Measurements from ENCODE around the gene SPOCK2.
"Not testable (repeated sequence)": the region's sequence is repeated elsewhere in the genome, so short reads cannot be mapped to it uniquely, and the experiment has no call there.

Gene SPOCK2, protein sequence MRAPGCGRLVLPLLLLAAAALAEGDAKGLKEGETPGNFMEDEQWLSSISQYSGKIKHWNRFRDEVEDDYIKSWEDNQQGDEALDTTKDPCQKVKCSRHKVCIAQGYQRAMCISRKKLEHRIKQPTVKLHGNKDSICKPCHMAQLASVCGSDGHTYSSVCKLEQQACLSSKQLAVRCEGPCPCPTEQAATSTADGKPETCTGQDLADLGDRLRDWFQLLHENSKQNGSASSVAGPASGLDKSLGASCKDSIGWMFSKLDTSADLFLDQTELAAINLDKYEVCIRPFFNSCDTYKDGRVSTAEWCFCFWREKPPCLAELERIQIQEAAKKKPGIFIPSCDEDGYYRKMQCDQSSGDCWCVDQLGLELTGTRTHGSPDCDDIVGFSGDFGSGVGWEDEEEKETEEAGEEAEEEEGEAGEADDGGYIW

DNA sequence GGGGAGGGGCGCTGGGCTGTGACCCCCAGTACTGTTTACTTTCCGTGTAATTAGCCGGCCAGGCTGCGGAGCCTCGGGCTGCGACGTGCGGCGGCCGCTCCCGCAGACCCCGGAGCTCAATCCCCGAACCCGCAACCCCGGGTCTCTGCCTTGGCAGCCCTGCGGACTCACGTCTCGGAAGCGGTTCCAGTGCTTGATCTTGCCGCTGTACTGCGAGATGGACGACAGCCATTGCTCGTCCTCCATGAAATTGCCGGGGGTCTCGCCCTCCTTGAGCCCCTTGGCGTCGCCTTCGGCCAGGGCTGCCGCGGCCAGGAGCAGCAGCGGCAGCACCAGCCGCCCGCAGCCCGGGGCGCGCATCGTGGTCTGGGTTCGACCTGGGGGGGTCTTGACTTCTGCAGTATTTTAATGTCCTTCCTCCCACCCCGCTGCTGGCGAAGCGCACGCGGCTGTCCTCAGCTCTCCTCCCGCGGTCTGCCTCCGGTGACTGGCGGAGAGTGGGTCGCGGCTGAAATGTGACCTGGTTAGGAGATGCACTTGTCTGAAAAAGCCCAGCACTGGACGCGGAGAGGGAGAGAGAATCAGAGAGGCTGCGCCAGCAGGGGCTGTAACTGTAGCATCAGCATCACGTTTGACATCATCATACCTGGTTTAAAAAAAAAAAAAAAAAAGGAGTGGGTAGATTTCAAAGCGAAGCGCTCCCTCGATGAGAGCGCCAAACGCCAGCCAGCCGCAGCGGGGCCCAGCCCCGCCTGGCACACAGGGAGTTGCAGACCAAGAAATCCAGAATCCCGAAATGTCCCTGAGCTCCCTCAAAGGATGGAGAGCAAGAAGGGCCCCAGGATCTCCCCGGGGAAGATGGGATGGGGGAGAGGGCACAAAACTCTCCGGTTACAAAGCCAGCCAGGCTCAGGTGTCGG lies at the start of gene SPOCK2:
TSS of gene SPOCK2 (minus strand) at position 583 of the 920 bp plus-strand sequence. CDS start at position 360, 223 bp downstream.
- DNase-seq, result no peak

DNA sequence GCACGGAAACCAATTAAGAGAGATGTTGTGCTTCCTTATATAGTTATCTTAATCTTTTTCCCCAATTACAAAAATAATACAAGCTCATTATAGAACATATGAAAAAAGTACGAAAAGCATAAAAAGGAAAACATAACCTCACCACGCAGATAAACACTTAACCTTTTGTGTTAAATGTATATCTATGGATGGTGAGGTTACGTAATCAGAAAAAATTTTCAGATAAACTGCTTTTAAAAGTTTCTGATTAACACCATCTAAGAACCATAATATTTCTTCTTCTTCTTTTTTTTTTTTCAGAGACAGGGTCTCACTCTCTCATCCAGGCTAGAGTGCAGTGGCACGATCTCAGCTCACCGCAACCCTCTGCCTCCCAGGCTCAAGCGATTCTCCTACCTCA lies 49.2 kb upstream of the SPOCK2 start:
- DNase-seq, result no peak

DNA sequence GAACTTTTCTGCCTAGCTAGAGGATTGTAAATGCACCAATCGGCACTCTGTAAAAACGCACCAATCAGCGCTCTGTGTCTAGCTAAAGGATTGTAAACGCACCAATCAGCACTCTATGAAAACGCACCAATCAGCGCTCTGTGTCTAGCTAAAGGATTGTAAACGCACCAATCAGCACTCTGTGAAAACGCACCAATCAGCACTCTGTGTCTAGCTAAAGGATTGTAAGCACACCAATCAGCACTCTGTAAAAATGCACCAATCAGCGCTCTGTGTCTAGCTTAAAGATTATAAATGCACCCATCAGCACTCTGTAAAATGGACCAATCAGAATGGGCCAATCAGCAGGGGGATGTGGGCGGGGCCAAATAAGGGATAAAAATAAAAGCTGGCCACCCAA lies 47.9 kb upstream of the SPOCK2 start:
- DNase-seq, result not testable (repeated sequence)

DNA sequence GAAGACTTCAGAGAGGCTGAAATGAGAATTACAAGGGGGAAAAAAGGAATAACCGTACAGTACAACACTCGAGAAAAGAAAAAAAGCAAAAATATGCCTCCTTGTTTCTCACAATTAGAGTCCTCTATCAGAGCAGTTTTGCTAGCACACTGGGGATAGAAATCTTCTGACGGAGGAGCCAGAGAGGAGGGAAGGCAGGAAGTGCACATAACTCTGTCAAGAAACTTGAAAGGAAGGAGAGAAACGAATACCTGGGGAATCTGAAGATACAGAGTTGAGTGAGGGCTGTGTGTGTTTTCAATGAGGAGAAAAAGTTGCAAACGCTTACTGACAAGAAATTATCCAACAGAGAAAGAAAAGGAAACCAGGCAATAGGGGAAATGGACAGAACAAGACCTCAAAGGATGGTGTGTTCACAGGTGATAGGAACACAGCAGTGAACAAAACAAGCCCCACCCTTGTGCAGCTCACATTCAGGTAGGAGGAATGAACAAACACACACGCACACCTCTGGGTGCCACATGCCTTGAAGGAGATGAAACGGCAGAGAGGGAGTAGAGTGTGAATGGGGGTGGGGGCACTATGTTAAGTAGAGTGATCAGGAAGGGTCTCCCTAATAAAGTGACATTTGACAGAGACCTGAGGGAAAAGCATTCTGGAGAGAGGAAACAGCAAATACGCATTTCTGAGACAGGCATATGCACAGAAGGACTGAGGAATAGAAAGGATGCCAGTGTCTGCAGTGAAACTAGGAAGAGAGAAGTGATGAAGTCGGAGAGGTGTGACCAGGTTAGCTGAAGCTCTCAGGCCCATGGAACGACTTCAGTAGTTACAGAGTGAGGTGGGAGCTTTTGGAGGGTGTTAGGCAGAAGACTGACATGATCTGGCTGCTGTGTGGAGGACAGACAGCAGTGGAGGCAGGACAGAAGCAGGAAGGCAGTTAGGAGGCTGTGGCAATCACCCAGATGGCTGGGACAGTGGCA lies 46.7 kb upstream of the SPOCK2 start:
- DNase-seq, result no peak

DNA sequence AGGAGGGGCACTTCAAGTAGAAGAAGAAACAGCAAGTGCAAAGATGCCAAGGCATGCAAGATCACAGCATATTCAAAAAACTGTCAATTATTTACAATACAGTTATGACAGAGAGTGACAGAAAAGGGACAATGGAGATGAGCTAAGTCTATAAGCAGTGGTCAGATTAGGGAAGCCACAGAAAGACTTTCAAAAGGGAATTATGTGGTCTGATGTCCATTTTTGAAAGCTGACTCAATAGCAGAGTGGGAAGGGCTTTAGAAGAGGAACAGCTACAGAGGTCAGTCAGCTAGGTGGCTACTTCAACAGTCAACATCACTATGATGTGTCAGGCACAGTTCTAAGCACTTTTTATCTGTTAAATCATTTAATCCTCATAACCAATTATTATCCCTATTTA lies 45.2 kb upstream of the SPOCK2 start:
- DNase-seq, result no peak

DNA sequence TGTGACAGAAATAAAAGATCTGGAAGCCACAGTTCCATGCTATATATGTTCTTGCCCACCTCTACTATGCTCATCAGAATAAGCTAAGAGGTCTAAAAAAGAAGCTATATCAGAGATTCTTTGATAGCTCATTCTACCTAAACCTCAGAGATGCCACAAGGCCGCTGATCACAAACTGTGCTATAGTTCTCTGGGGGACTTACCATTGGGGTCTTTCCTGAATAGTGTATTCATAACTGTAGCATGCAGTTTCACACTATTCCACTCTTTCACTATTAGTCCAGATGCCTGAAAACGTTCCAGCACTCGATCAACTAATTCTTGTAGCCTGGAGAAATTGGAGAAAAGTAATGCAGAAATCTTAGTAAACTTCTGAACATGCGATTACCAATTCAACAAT lies 44.5 kb upstream of the SPOCK2 start:
- DNase-seq, result no peak

DNA sequence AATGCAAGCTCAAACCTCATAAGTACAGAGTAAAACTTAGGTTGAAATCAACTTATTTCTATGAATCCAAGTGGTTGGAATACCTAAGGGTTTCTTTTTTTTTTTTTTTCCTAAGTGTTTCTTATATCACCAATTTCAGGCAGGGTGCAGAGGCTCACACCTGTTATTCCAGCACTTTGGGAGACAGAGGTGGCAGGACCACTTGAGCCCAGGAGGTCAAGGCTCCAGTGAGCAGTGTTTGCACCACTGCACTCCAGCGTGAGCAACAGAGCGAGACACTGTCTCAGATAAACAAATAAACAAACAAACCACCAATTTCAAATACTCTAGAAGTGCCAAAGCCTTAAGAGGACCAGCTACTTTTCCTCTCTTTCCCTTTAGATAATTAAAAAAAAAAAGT lies 39.2 kb upstream of the SPOCK2 start:
- no peak for DNase-seq

DNA sequence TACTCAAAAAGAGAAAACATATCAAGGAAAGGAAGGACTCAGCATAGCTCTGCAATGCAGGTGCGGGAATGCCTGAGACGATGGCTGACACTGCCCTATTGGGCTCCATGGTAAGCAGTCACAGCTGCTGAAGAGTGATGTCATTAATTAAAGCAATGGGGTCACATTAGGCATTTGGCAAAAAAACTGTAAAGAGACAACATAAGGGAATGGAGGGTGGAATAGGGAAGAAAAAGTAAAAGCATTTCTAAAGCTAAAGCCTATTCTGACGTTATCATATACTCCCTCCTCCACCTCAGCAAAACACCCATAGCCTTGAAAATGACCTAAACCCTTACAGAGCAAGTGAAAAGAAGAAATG lies 38.5 kb upstream of the SPOCK2 start:
- no peak for DNase-seq

DNA sequence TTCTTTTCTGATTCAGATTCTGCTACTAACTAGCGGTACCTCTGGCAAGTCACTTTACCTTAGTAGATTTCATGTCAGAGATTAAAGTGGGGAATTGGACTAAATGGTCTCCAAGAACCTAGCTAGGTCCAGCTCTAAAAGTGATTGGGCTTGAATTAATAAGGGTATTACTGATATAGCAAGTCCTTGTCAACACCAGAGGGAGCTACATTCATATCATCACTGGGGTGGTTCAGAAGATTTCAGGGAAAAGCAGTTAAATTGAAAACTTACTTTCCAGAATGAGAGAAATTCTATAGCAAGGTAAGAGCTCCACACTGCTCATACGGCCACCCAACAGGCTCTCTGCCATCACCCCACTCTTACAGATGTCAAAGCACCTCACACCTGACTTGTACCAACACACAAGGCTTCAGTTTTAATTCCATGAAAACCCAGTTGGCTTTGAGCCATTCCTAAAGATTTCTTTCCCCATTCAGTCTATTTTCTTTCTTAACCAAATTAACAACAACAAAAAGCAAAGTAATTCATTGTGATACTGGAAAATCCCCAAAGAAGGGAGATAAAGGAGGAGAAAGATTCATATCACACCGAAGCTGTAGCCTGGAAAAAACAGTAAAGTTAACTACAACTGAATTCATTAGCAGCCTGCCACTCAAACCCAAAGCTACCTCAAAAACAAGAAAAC lies 38.0 kb upstream of the SPOCK2 start:
- DNase-seq, result no peak

DNA sequence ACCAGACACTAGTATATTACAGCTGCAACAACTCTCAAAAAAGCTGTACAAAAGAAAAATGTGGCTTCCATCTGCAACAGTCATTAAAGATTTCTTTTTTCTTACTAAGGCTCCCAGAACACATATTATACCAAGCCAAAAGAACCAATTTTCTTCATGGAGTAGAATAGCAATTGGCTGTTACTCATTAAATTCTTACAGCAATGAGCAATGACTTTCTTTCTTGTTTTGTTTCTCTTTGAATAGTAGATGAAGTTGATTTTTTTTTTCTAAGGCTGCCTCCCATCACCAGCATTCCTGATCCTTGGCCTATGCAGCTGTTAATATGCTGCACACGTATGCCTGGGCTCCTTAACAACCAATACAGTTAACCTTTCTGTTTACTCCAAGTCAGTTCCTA lies 36.6 kb upstream of the SPOCK2 start:
- no peak for DNase-seq

DNA sequence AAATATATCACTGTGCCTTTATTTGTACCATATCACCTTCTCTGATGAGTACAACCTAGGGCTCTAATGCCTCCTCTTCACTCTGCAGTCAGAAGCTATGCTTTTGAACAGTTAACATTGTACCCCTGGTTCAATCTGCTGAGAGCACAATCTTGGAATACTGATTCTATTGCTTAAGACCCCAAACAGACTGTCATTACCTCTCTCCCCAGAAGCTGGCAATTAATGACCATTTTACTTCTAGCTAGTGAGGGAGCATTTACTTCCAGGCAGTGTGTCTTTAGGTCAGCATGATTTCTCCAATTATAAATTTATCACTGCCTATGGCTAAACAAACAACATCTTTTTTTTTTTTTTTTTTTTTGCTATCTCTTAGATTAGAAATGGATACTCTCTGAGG lies 36.0 kb upstream of the SPOCK2 start:
- no peak for DNase-seq

DNA sequence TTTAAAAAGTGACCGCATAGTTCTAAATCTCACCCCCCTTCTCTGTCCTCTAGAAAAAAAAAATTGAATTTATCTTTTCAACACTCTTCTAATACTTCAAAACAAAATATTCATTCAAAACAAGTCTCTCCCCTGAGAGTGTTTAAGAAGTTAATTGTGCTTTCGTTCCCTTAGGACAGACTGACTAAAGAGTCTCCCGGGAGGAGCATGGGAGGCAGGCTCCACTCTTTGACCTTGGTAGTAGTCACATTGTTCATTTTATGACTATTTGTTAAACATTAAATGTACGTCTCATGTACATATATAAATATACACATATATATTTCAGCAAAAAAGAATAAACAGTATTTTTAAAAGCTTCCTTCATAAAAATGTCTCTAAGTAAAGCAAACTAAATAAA lies 35.3 kb upstream of the SPOCK2 start:
- DNase-seq, result no peak

DNA sequence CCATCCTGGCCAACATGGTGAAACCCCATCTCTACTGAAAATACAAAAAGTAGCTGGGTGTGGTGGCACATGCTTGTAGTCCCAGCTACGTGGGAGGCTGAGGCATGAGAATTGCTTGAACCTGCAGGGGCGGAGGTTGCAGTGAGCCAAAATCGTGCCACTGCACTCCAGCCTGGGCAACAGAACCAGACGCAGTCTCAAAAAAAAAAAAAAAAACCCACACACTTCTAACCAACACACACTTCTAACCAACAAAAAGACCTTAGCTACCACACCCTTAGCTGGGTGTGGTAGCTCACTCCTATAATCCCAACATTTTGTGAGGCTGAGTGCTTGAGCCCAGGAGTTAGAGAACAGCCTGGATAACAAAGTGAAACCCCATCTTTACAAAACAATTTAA lies 33.9 kb upstream of the SPOCK2 start:
- DNase-seq, result no peak

DNA sequence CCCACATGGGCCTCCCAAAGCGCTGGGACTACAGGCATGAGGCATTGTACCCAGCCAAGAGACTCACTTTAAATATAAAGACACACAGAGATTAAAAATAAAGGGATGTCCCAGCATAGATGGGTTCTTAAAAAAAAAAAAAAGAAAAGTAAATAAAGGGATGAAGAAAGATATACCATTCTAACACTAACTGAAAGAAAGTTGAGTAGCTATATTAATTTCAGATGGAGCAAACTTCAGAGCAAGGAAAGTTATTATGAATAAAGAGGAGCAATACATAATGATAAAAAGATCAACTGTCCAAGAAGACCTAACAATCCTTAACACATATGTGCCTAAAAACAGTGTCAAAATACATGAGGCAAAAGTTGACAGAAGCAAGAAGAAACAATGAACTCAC lies 33.0 kb upstream of the SPOCK2 start:
- no peak for DNase-seq

DNA sequence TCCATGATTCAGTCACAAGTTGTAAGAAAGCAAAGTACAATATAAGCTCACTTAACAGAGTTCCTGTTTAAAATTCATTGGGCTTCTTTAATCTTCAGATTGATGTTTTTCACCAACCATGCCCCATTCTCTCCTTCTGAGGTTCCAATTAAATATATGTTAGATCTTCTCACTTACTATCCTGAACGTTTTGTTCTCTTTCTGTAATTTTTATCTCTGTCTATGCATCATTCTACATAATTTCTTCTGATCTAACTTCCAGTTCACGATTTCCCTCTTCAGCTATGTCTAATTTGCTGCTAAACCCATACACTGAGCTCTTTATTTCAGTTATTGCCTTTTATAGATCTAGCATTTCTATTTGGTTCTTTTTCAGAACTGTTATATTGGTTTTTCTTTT lies 28.0 kb upstream of the SPOCK2 start:
- DNase-seq, result no peak

DNA sequence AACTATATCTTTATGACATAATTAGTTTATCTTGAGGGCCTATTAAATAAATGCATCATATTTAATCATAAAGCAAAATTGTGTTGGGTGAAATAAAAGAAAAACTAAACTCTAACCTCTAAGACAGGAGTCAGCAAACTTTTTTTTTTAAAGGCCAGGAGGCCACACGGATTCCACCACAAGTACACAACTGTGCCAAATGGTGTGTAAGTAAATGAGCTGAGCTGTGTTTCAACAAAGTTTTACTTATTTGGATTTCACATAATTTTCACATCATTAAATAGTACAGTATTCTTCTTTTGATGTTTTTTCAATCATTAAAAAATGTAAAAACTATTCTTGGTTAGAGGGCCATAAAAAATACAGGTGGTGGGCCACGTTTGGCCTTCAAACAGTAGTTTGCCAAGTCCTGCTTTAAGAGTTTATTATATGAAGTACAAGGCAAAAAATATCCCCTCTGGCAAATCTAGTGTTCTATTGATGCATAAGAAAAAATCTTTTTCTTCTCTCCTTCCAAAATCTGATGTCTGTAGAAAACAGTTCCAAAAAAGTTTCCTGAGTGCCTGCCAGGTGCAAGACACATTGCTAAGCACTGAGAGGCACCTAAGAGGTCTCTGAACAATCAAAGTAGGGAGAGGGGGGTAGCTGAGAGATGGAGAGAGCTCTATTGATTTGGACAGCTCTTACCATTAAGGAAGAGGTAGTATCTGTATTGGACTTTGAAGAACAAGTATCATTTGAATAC lies 26.5 kb upstream of the SPOCK2 start:
- no peak for DNase-seq

DNA sequence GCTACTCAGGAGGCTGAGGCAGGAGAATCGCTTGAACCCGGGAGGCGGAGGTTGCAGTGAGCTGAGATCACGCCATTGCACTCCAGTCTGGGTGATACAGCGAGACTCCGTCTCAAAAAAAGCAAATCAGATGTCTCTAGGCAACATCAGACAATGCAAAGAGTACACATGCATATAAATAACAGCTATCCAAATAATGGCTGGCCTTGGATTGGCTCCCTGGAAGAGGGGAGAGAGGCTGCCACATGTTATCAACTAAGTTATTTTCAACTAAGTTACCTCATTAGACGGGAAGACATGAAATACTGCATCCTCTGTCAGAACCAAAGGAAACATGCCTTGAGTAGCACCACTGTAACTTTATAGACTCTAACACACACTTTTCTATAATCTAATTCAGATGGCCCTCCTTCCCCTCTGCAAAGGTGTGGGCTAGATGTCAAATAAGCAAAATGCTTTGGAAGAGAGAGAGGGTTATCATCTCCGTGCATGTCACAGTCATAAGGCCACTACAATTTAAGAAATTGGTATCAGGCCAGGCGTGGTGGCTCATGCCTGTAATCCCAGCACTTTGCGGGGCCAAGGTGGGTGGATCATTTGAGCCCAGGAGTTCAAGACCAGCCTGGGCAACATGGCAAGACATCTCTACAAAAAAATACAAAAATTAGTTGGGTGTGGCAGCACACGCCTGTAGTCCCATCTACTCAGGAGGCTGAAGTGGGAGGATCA lies 22.5 kb upstream of the SPOCK2 start:
- DNase-seq, result no peak

DNA sequence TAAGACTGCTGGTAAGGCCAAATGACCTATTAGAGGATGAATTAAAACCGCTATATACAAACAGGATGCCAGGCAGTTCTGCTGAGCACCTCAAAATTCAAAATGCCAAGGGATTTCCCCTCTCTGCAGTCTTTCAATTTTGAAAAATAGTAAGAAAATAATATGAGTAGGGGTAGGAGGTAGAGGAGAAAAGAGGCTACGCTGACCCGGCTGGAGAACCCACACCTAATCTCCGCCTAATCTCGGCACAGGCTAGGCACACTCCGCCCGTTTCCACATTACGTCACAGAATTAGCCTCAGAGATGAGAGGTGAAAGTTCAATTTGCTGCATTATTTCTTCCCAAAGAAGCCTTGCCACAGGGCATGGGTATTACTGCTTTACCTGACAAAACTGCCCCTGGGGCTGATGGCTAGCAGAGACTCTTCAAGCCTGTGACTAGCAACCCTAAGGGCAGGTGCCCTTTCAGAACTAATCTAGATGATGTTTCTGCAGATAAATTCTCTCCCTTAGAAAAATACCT lies 21.3 kb upstream of the SPOCK2 start:
- DNase-seq, result no peak

DNA sequence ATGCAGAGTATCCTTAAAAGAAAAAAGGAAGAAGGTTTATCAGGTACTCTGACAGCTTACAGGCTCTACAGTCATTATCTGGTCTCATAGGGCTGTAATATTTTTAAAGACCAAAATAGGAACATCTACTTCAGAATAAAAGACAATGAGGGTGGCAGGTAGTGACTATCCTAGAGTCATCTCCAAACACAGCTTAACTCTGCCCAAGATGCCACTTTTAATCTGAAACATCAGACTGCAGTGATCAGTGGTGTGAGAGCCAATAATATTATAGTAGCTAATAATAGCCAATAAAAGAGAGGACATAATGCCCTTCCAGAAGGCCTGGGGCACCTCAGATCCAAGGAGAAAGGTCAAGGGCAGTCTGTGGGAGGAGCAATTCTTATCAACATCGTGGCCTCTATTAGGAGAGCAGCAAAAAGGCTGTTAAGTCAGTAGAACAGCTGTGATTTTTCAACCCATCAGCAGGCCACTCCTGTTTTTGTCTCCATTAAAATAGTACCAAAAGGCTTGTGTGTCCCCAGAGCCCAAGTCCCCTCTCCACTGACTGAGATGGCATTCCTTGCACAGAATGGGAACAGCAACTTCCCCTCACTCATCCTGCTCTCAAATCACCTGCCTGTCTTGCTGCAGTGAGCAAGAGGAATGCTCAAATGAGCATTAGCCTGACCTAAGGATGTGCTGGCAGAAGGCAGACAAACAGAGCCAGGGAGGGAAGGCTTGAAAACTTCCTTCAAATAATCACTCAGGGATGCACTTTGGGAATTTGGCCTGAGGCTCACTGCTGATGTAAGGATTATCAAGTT lies 20.7 kb upstream of the SPOCK2 start:
- no peak for DNase-seq

DNA sequence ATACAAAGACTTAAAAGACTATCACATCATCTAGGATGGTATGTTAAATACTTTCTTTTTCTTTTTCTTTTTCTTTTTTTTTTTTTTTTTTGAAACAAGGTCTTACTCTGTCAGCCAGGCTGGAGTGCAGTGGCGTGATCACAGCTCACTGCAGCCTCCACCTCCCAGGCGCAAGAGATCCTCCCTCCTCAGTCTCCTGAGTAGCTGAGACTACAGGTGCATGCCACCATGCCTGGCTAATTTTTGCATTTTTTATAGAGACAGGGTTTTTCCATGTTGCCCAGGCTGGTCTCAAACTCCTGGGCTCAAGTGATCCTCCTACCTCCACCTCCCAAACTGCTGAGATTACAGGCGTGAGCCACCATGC lies 19.6 kb upstream of the SPOCK2 start:
- DNase-seq, result not testable (repeated sequence)
